ENCODE measurements around the gene TMOD2.

Gene TMOD2

DNA sequence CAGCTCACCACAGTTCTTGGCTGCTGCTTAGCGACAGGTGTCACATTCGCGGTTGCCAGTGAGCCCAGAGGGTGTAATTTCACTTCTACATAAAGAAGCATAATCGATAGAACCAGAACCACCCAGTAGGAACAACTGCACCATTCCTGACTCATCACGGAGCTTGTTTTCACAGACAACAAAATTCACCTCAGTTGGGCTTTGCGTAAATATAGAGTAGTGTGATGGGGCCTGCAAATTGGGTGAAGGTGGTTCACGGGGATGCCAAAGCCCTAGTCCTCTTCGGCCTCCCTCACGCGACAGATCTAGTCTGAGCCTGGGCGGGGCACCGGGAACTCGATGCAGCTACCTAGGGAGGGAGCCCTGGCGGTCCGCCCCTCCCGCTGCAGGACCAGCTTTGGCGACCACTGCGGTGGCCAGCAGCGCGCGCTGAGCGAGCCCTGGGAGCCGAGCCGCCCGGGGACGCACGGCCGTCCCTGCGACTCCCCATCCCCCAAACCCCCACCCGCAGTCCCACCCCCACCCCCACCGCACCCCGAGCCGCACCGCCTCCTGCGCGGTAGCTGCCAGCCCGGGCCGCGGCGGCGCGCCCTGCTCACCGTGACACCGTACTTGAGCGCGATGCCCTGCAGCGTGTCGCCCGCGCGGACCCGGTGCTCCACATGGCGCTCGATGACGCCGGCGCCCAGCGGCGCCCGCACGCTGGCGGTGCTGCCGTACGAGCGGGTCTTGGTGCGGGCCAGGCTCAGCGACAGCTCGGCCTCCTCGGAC, 14.5 kb upstream of the TMOD2 start:
- no peak for DNase-seq

DNA sequence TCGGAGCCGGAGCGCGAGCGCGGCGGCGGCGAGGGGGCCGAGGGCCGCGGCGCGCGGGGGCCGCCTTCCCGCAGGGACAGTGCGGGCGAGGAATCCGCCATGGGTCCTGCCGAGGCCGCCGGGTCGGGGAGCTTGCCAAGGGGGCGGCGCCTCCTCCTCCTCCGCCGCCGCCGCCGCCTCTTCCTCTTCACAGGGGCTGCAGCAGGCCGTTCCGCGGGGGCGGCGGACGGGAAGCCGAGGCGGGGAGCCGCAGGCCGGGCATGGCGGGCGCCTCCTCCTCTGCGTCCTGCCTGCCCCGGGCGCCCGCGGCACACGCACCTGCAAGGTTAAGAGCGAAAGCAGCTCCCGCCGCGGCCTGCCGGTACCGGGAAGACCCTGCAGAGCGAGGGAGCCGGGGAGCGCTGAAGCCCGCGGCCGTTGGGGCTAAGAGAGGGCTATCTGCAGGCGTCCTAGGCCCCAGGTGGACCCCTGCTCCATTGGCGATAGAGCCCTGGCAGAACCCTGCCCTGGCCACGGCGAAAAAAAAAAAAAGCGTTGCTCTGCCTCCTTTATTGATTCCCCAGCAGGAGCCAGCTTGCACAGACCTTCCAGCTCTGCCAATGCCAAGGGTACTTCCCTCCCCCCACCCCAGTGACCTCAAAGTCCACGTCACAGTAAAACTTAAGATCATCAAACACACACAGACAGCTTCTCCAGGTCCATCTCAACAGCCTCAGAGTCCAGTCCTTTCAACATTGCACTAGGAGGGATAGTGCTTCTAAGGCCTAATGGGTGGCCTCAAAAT, 13.7 kb upstream of the TMOD2 start, which contains the start of gene LYSMD2:
LYSMD2 (minus strand) TSS at position 134 of the 784 bp plus-strand sequence; CDS start at position 101, 33 bp downstream.
- DNase-seq: no peak

DNA sequence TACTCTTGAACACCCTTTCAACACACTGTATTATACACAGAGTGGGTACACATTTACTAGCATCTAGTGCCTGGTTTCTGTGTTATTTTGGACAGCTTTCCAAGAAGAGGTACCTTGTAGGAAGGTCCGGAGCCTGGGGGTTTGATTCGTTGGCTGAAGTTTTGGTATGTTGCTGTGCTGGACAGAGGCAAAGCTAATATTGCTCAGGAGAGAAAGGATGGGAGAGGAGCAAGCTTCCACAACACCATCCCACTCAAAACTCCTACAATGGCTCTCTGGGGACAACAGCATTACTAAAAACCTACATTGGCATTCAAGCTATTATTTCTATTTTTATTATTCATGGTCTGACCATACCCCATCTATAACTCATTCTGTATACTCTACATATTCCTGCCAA, 12.8 kb upstream of the TMOD2 start:
- no peak for DNase-seq

DNA sequence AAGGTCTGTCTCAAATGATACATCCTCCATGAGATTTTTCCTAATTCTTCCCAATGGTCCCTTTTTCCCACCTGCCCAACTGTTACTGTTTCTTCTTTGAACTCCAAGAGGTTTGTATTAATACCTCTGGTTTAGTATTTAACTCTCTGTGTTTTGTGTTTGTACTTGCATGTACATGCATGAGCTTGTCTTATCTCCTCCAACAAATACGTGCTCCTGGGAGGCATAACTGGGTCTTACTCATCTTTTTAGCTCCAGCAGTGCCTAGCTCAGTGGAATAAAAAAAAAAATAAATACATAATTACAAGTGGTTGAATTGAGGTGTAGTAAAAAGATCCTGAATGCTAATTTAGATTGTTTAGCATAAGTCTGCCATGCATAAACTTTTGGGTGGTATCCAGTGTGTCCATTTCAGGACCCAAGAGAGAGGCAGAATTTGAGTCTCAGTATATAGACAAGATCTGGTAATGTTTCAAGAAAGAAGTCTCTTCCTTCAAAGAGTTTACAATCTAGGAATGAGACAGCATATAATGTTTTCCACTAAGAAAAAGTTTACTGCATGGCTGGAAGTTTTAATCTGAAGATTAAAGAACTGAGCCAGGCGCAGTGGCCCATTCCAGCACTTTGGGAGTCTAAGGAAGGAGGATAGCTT, 12.2 kb upstream of the TMOD2 start:
- DNase-seq: no peak

DNA sequence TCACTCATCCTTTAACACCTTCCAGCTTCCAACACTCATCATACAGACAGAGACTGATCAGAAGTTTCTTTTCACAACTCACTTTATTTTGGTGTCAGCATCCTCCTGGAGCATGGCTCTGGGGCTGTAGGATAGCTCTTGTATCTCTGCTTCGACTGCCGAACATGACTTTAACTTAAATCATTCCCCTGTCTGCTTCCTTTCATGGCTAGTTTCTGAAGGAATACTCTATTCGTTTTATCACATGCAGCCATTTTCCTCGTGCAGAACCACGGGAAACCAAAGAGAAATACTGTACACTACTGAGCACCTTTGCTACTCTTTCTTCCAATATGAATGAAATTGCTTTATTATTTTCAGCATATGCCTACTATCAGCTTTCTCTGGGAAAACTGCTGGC, 2.1 kb upstream of the TMOD2 start:
- DNase-seq: no peak

DNA sequence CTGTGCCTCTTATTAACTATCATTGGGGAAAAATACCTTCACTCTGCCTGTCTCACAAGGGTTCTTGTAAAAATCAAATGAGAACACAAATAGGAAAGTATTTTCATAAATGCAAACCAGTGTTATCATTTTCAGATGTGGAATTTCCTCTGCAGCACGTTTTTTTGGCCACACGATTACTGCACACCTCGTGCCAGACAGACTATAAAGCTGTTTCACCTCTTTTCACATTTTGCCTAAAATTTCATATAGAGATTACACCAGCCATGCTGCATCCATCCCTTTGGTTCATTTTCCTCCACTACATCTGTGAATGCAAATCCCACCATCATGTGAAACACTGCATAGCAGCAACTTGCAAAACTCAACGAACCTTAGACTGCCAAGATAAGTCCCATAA, 1.2 kb upstream of the TMOD2 start:
- DNase-seq: no peak

DNA sequence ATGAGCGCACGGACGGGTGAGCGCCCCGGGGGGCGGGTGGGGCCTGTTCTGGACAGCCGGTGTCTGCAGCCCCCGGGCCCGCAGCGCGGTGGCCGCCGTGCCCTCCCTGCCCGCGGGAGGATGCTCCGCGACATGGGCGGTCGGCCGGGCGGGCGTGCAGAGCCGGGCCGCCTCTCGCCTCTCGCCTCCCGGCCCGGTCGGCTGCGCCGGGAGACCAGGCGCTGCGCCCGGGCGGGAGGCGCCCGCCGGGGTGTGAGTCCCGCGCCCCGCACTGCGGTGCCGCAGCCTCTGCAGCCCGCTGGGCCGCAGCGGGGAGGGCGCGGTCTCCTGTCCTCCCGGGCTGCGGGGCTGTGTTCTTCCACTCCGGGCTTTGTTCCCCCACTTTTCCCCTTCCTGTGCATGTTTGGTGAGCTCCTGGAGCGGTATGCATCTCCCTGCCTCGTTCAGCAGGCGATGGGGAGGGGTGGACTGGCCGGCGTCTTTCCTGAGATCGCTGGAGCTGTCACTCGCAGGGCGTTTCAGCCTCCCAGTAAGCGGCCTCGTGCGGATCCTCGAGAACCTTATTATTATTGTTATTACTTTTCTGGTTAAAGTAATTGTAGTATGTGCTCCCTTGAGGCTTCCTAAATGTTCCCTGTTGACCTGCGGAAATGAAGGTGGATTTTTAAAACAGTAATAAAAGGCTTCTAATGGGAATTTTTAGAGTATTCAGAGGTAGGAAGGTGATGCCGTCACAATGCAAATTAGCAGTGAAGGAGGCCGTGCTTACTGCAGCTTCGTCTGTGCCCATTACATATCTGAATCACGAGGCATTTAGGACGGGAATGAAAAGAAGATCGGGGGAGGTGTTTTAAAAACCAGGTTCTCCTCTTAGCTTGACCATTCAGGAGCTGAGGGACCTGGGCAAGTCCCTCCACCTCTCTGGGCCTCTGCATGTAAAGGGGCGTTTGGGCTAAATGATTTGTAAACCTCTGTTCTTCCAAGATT, 593 bp downstream of the TMOD2 start:
- no peak for DNase-seq

DNA sequence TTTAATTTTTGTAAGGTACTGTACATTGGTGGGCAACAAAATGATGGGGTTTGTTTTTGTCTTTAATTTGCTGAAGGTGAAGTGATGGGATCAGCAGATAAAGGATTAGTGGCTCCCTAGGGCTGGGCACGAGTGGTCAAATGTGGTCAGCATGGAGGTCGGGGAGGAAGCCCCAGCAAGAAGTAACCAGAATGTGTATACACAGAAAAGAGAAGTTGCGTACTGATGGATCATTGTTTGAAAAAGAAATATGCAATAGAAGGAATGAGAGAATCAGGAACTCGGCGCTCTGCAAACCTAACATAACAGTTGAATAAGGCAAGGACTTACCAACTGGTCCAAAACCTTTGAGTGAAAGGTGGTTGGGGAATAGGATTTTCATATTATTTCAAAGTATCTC, 1.5 kb downstream of the TMOD2 start:
- no peak for DNase-seq

DNA sequence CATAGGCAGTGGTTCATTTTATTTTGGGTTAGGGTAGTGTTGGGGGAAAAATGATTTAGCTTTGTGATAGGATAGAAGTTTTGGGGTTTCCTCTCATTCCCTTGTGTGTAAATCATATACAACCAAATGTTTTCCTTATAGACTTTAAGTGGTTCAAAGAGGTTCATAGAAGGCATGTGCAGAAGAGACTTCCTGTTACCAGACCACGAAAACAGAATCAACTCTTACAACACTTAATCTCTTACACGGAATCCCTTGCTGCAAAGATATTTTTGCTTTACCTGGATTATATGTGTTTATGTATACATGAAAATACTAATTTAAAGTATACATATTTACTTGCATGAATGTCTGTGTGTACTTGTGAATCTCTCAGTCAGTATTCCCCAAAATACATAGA, 2.9 kb downstream of the TMOD2 start:
- no peak for DNase-seq

DNA sequence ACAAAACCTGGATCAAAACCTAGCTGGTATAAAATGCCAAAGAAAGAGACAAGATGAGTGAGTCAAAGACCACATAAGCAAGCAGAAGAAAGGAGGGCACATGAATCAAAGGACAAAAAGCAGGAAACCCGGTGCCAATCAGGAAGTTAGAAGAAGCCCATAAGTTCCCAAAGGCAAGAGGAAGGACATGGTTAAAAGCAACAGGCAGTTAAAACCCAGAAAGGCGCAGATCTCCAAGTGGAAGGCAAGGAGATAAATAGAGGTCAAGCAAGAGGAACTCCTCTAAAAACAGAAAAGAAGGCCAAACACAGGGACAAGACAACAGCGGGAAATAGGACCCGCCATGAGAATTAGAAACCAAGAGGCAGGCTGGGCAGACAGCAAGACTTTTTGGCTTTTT, 4.4 kb downstream of the TMOD2 start:
- DNase-seq: no peak

DNA sequence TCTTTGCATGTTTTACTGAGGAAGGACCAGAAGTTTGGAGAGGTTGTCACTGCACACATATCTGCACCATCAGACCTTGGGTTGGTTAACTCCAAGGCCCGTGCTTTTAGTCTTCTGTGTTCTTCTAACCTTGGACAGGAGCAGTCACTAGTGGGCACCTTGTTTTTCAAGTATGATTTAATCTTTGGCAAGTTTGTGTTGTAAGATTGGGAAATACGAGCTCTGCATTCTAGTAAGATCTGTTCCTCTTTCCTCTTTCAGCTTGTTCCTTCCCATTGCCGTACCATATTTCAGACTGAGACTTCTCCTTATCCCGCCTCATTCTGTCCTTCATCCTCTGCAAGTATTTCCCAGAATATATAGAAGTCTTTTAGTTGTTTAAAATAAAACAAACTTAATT, 5.1 kb downstream of the TMOD2 start:
- peak; percentile 62 for DNase-seq

DNA sequence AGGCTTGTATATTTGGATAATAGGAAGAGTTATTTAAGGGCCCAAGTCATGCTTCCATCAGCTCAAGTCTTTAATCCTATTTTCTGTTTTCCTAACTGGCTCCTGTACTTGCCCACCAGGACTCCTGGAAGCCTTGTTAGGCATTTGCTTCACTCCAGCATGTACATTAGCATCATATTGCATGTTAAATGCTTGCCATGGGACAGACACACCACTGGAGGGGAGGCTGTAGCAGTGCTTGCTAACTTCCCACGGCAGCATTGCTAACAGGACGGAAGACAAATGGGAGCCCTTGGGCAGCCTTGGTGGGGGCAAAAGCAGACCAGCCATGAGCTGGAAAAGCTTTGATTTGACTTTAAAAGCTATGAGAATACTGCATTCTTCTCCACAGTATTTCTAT, 6.1 kb downstream of the TMOD2 start:
- no peak for DNase-seq

DNA sequence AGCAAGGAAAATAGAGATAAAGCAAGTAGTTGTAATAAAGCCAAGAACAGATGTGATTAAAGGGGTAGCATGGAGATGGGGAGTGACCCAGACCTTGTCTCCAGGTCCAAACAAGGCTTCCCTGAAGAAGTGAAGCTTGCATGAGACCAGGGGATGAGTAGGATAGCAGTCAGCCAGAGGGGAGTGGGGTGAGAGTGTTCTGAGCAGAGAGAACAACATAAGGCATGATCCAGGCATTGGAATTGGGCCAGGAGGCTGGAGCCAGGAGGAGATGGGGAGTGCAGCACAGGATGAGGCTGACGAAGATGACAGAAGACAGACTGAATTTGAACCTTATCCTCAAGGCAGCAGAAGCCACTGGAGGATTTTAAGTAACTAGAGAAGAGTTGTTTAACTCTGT, 7.2 kb downstream of the TMOD2 start:
- no peak for DNase-seq

DNA sequence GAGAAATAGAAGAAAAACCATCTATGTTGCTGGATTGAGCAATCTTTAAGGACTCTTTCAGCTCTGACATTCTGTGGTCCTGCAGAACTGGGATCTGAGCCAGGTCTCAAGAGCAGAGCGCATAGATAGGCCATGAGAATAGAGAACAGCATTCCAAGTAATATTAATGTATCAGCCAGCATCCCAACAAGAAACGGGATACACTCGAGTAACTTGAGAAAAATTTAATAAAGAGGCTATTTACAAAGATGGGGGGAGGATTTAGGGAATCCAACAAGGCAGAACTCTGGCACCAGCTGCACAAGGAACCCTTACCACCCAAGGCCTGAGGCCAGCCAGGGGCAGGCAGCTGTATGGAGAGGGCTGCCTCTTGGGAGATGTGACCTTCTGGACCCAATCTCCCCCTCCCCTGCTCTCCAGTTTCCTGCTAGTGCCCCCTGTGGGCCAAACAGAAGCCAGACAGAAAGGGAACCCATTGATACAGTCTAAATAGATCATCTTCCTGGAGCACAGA, 8.2 kb downstream of the TMOD2 start:
- DNase-seq: no peak

DNA sequence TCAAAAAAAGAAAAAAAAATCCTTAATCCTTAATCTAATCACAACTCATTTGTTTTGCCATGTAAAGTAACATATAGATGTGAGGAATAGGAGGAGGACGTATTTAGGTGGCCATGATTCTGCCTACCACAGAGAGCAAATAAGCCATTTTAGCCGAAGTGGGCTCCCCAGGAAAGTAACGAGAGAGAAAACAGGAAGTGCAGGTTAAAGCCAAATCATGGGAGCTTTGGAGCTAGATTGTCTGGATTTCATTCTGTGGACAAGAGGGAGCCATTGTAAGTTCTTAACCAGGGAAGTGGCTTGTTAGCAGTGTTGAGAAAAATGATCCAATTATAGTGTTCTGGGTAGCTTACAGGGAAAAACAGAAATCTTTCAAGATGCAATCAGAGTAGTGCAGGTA, 9.4 kb downstream of the TMOD2 start:
- no peak for DNase-seq

DNA sequence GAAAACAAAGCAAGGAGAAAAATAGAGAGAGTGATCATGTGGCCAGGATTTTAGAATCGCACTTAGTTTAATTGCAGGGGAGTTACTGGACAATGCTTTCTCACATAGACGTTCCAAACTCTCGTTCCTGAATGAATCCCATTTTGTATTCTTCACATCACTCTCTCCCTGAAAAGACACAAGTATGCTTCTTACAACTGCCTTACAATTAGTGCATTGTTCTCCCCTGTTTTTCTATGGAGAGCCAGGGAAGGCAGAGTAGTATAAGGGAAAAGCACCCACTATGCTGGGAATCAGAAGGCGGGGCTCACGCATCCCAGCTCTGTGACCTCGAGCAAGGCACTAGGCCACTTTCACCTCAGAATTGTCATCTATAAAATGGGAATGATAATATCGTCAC, 14.4 kb downstream of the TMOD2 start:
- DNase-seq: no peak

DNA sequence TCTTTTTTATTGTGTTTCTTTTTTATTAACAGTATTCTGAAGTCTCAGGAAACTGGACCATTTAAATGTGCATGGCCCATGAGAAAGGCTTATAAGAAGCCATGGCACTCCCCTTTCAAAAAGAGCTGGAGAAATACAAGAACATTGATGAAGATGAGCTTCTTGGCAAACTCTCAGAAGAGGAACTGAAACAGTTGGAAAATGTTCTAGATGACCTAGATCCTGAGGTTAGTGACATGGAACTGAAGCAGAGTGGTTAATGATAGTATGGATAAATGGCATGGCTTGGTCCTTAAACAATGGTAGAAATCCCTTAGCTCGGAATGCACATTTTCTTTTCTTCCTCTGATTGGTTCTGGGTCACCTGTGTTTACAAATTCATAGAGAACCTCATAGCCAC, 14.9 kb downstream of the TMOD2 start:
- no peak for DNase-seq

DNA sequence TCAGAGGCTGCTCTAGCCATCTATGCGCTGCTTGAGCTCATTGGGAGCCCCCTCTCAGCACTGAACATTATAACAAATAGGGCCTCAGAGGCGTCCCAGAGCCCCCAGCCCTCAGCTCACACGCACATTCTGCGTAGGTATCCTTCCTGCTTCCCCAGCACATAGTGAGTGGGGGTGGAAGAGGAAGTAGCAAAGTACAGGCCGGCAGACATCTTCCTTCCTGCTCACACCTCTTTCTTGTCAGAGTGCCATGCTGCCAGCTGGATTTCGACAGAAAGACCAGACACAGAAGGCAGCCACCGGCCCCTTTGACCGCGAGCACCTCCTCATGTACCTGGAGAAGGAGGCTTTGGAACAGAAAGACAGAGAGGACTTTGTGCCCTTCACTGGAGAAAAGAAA, 16.6 kb downstream of the TMOD2 start:
- DNase-seq: no peak

DNA sequence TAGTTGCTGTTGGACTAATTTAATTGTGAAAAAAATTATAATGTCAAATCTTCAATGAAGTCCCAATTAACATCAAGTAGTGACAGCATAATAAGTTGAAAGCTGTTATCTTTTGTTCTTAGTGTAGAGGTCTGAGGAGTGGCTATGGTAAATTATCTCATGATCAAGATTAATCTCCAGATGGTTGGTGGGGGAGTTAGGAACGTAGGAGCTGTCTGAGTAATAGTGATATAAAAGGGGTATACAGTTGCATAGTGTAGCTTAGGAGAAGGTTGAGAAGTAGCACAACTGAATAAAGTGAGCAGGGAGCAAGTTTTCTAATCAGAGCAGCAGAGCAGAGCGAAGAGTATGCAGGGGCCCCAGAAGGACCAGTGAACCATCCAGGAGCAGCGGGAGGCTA, 19.5 kb downstream of the TMOD2 start:
- no peak for DNase-seq

DNA sequence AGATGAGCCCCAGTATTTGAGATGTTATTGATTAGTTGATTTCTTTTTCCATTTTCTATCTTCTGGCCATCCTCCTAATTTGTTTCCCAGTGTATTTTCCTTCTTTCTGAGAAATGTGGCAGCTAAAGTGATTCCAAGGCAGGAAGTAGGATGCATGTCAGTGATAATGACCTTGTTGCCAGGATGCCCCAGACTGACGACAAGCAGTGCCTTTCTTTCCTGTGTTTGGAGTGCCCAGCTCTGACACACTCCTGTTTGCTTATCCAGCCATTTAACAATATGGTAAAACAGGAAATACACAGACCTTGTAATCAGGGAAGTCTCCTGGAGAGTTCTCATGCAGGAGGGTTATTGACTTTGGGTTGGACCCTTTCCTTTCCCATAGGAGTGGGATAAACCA, 20.4 kb downstream of the TMOD2 start:
- DNase-seq: no peak

DNA sequence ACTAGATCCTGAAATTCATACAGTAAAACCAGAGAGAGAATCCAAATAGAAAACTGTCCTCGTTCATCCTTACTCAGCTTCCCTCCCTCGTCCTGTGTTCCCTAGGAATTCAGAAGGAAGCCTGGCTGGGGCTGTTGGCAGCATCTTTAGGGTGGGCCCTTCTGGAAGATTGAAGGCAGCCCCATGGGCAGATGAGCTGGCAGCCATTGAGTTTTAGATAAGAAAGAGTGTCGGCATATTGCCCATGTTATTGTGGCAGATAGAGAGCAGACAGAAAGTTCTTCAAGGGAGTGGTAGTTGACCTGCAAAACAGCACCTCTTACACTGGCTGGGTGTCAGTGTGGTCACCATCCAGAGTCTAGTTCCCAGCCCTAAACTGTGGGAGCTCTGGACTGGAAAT, 23.5 kb downstream of the TMOD2 start:
- no peak for DNase-seq
